Neural cell (in vitro differentiated cells): ENCODE results near the gene ANKMY1. TPM values are rescaled to one million over a fixed set of nuclear protein-coding genes. Genes with fewer than 3 reads are reported as not detected.

ENCODE experiments used
- H2AFZ ChIP-seq: fragments of 200-600, 300-800 bp; sonication (generic), shearing (Covaris generic); 2 replicates; pipeline ENCODE4 v1.6.0; 2014; ENCODE audit warnings: low read depth, mild to moderate bottlenecking, antibody characterized with exemption, low read length, moderate library complexity
- H3F3A ChIP-seq: fragments of 200-600 bp; shearing (Covaris generic); 2 replicates; pipeline ENCODE4 v1.6.1; 2016; ENCODE audit warnings: mild to moderate bottlenecking, moderate library complexity, mixed read lengths, antibody characterized with exemption, low read length; ENCODE audit not compliant: insufficient read depth, poor library complexity, severe bottlenecking
- H3K27ac ChIP-seq: fragments of 200-600, 300-800 bp; sonication (generic), shearing (Covaris generic); 2 replicates; pipeline ENCODE4 v1.5.1; 2014; ENCODE audit warnings: mild to moderate bottlenecking, low read length, moderate library complexity
- H3K27me3 ChIP-seq: fragments of 300-800, 200-600 bp; sonication (generic), shearing (Covaris generic); 2 replicates; pipeline ENCODE4 v1.6.0; 2014; ENCODE audit warnings: mild to moderate bottlenecking, low read depth, low read length, moderate library complexity; ENCODE audit not compliant: insufficient read depth
- H3K36me3 ChIP-seq: fragments of 300-800, 200-600 bp; sonication (generic), shearing (Covaris generic); 2 replicates; pipeline ENCODE4 v1.5.1; 2014; ENCODE audit warnings: mild to moderate bottlenecking, antibody characterized with exemption, low read length, moderate library complexity; ENCODE audit not compliant: insufficient read depth
- H3K4me2 ChIP-seq: fragments of 300-800, 200-600 bp; sonication (generic), shearing (Covaris generic); 2 replicates; pipeline ENCODE4 v1.6.0; 2014; ENCODE audit warnings: mild to moderate bottlenecking, low read length
- H3K4me3 ChIP-seq: fragments of 300-800, 200-600 bp; sonication (generic), shearing (Covaris generic); 2 replicates; pipeline ENCODE4 v1.5.1; 2014; ENCODE audit warnings: mild to moderate bottlenecking, low read length, moderate library complexity
- H3K79me2 ChIP-seq: fragments of 200-600 bp; shearing (Covaris generic); replicated peaks from 2 replicates; pipeline ENCODE4 v1.6.0; 2014; ENCODE audit warnings: mild to moderate bottlenecking, low read length, moderate library complexity; ENCODE audit not compliant: insufficient read depth
- H3K9ac ChIP-seq: fragments of 300-800, 200-600 bp; sonication (generic), shearing (Covaris generic); 2 replicates; pipeline ENCODE4 v1.6.1; 2016; ENCODE audit warnings: mild to moderate bottlenecking, low read length, mixed read lengths
- H3K9me2 ChIP-seq: fragments of 200-600 bp; shearing (Covaris generic); 2 replicates; pipeline ENCODE4 v1.6.1; 2016; ENCODE audit warnings: mild to moderate bottlenecking, low read length, mixed read lengths; ENCODE audit not compliant: insufficient read depth
- H3K9me3 ChIP-seq: fragments of 200-600, 300-800 bp; sonication (generic), shearing (Covaris generic); 2 replicates; pipeline ENCODE4 v1.6.1; 2016; ENCODE audit warnings: mild to moderate bottlenecking, mixed run types, low read length, moderate library complexity, mixed read lengths
- H4K20me1 ChIP-seq: fragments of 200-600 bp; shearing (Covaris generic); 2 replicates; pipeline ENCODE4 v1.6.1; 2016; ENCODE audit warnings: mild to moderate bottlenecking, mixed run types; ENCODE audit not compliant: insufficient read depth
- EP300 ChIP-seq: fragments of 450-650 bp; conservative IDR thresholded peaks from 2 replicates; pipeline ENCODE4 v1.6.1; 2014; ENCODE audit warnings: antibody characterized with exemption, mild to moderate bottlenecking, moderate library complexity; ENCODE audit not compliant: poor library complexity, severe bottlenecking
- EZH2 ChIP-seq: fragments of 200-600, 300-800 bp; shearing (Covaris generic), sonication (generic); IDR thresholded peaks from 2 replicates; pipeline ENCODE4 v1.6.1; 2014; ENCODE audit warnings: antibody characterized with exemption, low read length, borderline replicate concordance, mild to moderate bottlenecking; ENCODE audit not compliant: insufficient read depth, poor library complexity, severe bottlenecking
- MXI1 ChIP-seq: fragments of 450-650 bp; conservative IDR thresholded peaks from 2 replicates; pipeline ENCODE4 v1.6.1; 2014; ENCODE audit warnings: antibody characterized with exemption, mild to moderate bottlenecking; ENCODE audit not compliant: poor library complexity, severe bottlenecking
- POLR2AphosphoS5 ChIP-seq: IDR thresholded peaks from 2 replicates; pipeline ENCODE4 v1.6.1; 2012
- RAD21 ChIP-seq: fragments of 450-650 bp; conservative IDR thresholded peaks from 2 replicates; pipeline ENCODE4 v1.6.1; 2014; ENCODE audit warnings: antibody characterized with exemption, mild to moderate bottlenecking, moderate library complexity
- SMC3 ChIP-seq: fragments of 450-650 bp; conservative IDR thresholded peaks from 2 replicates; pipeline ENCODE4 v1.6.1; 2014; ENCODE audit warnings: antibody characterized with exemption, mild to moderate bottlenecking, moderate library complexity; ENCODE audit not compliant: poor library complexity
- TAF1 ChIP-seq: IDR thresholded peaks from 2 replicates; pipeline ENCODE4 v1.6.1; 2012; ENCODE audit warnings: low read depth
- polyA plus RNA-seq: library from polyadenylated mRNA; depleted of rRNA; stranded (reverse); fragments of >200 nt; gene quantifications from 2 replicates; pipeline ENCODE4 v1.2.3, GENCODE V29; 2014
- TF ChIP-seq, protein P1 (sequence below): fragments of 450-650 bp; IDR thresholded peaks from 2 replicates; pipeline ENCODE4 v1.5.1; 2014; ENCODE audit warnings: antibody characterized with exemption, mild to moderate bottlenecking, moderate library complexity; ENCODE audit not compliant: poor library complexity, severe bottlenecking
- TF ChIP-seq, protein P2 (sequence below): IDR thresholded peaks from 2 replicates; pipeline ENCODE4 v1.6.1; 2012; ENCODE audit warnings: borderline replicate concordance

ANKMY1 gene
- polyA plus RNA-seq, 1 donor from 2014 or later: 6.6 TPM

DNA sequence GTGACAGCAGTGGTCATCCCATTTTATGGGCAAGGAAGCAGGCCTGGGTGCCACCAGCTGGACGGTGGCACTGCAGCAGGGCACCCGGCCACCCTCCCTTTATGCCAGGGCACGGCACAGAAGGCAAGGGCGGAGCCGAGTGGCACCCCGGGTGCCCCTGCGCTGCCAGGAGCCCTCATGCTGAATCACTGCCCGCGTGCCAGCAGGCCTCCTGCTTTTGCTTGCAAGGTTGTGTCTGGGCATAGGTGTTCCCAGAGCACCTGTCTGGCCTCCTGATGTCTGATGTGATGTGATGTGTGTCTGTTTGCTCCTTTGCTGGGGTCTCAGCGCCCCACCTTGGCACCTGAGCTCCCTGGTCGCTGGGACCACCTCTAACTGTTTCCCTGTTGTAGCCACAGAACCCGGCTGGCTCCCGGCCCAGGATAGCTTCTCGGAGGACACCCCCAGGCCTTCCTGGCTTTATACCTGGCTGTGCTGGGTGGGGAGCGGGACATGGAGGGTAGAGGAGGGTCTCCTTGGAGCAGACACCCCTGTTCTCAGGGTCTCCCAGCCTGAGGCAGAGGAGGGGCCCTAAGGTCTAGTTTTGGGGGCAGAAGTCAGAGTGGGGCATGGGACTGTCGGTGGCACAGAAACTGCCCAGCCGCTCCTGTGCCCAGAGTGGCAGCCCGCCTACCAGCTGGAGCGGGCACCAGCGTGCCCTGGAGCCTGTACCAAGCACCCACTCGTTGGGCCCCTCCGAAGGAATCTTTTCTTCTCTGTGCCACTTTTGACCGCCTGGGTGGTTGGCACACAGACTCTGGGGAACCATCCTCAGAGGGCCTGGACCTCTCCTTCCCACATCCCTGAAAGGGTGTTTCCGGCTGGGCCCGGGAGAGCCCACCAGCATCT is 118.7 kb downstream of the ANKMY1 start:
- H3K9me3 ChIP-seq: no peaks in the 10 kb centered on the region
- H3K79me2 ChIP-seq: peaks cover 60% of the 10 kb centered on the region
- H3K27me3 ChIP-seq: no peaks in the 10 kb centered on the region
- TF ChIP-seq EP300 (no peak), POLR2AphosphoS5 (no peak), MXI1 (no peak), TAF1 (no peak), RAD21 (no peak)
- H3F3A ChIP-seq: no peaks in the 10 kb centered on the region
- H2AFZ ChIP-seq: no peak overlapping the region
- no peaks in the 10 kb centered on the region for H3K9me2 ChIP-seq
- H3K27ac ChIP-seq: no peak overlapping the region
- H4K20me1 ChIP-seq: peaks cover 23% of the 10 kb centered on the region
- H3K4me2 ChIP-seq: no peak overlapping the region
- H3K9ac ChIP-seq: peak overlapping the region; percentile 47
- H3K4me3 ChIP-seq: peak overlapping the region; percentile 83
- H3K36me3 ChIP-seq: no peaks in the 10 kb centered on the region

DNA sequence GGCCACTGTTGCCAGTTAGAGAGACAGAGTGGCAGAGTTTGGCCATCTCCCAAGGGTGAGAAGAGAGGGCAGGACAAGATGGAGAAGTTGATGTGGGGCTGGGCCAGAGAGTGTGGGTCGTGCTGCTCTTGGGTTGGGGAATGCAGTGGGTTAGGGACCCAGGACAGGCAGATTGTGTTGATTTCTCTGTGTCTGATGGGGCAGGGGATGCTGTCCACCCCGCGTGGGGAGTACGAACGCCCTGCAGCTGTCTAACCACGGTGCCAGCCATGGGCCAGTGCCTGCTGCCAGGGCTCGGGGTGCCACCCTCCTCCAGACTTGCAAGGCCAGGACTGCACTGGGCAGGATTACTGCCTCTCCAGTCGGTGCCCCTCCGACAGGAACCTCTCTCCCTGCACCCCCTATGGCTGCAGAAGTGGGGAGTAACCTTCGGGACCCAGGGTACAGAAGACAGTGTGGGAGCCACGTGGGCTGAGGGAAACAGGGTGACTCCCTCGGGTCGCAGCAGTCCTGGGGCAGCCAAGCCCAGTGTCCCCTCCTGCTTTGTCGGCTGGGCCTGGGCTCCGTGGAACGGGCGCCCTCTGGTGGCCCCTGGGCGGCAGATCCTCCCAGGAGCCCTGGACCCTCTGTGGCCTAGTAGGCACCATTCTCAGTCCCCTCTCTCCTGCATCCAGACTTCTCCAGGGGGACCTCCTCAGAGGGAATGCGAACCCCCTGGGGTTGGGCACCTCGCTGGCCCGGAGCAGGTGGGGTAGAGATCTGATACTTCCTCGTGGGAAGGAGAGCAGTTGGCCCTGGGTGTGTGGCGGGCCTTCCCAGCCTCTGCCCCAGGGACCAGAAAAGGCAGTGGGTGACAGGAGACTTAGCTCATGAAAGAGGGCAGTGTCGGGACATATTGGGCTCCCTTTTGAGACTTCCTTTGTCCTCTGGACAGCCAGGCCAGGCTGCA is 119.7 kb downstream of the ANKMY1 start:
- no peaks in the 10 kb centered on the region for H3K9me2 ChIP-seq
- no peak overlapping the region for H3K27ac ChIP-seq
- H3K36me3 ChIP-seq: no peaks in the 10 kb centered on the region
- H3K4me3 ChIP-seq: peak overlapping the region; percentile 83
- peaks cover 23% of the 10 kb centered on the region for H4K20me1 ChIP-seq
- peak overlapping the region; percentile 62 for H3K4me2 ChIP-seq
- H2AFZ ChIP-seq: no peak overlapping the region
- H3K9ac ChIP-seq: peak overlapping the region; percentile 47
- H3K79me2 ChIP-seq: peaks cover 60% of the 10 kb centered on the region
- H3K9me3 ChIP-seq: no peaks in the 10 kb centered on the region
- H3F3A ChIP-seq: no peaks in the 10 kb centered on the region
- H3K27me3 ChIP-seq: no peaks in the 10 kb centered on the region
- no peak for TF ChIP-seq TAF1
- TF ChIP-seq, protein P1, sequence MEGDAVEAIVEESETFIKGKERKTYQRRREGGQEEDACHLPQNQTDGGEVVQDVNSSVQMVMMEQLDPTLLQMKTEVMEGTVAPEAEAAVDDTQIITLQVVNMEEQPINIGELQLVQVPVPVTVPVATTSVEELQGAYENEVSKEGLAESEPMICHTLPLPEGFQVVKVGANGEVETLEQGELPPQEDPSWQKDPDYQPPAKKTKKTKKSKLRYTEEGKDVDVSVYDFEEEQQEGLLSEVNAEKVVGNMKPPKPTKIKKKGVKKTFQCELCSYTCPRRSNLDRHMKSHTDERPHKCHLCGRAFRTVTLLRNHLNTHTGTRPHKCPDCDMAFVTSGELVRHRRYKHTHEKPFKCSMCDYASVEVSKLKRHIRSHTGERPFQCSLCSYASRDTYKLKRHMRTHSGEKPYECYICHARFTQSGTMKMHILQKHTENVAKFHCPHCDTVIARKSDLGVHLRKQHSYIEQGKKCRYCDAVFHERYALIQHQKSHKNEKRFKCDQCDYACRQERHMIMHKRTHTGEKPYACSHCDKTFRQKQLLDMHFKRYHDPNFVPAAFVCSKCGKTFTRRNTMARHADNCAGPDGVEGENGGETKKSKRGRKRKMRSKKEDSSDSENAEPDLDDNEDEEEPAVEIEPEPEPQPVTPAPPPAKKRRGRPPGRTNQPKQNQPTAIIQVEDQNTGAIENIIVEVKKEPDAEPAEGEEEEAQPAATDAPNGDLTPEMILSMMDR: peak; percentile 97
- TF ChIP-seq RAD21: peak; percentile 92
- TF ChIP-seq EP300: no peak
- no peak for TF ChIP-seq POLR2AphosphoS5
- TF ChIP-seq, protein P2, sequence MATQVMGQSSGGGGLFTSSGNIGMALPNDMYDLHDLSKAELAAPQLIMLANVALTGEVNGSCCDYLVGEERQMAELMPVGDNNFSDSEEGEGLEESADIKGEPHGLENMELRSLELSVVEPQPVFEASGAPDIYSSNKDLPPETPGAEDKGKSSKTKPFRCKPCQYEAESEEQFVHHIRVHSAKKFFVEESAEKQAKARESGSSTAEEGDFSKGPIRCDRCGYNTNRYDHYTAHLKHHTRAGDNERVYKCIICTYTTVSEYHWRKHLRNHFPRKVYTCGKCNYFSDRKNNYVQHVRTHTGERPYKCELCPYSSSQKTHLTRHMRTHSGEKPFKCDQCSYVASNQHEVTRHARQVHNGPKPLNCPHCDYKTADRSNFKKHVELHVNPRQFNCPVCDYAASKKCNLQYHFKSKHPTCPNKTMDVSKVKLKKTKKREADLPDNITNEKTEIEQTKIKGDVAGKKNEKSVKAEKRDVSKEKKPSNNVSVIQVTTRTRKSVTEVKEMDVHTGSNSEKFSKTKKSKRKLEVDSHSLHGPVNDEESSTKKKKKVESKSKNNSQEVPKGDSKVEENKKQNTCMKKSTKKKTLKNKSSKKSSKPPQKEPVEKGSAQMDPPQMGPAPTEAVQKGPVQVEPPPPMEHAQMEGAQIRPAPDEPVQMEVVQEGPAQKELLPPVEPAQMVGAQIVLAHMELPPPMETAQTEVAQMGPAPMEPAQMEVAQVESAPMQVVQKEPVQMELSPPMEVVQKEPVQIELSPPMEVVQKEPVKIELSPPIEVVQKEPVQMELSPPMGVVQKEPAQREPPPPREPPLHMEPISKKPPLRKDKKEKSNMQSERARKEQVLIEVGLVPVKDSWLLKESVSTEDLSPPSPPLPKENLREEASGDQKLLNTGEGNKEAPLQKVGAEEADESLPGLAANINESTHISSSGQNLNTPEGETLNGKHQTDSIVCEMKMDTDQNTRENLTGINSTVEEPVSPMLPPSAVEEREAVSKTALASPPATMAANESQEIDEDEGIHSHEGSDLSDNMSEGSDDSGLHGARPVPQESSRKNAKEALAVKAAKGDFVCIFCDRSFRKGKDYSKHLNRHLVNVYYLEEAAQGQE: no peak
- no peak for TF ChIP-seq EZH2
- TF ChIP-seq MXI1: peak; percentile 62
- TF ChIP-seq SMC3: peak; percentile 96
